GM18505 (cell line): ENCODE data around the gene PLSCR4.
"Not testable (repeated sequence)": the region's sequence is repeated elsewhere in the genome, so short reads cannot be mapped to it uniquely, and the experiment has no call there.

Source experiments
- ATAC-seq: cut with Tn5 transposase; IDR thresholded peaks from one replicate; pipeline ENCODE4 v1.9.1; 2021; ENCODE audit not compliant: unreplicated experiment
- POLR2A ChIP-seq: IDR thresholded peaks from 4 replicates; pipeline ENCODE4 v1.6.1; 2011; ENCODE audit warnings: borderline replicate concordance; ENCODE audit not compliant: insufficient read depth, insufficient read length; ENCODE audit errors: extremely low read depth

PLSCR4 gene

GRCh38 chr3:146268535-146269219 lies 17.8 kb upstream of the PLSCR4 start:
- no peak for ATAC-seq
- TF ChIP-seq POLR2A = no peak

- no peak for ATAC-seq
- no peak for TF ChIP-seq POLR2A
These were observed 14.8 kb upstream of the PLSCR4 start for GRCh38 chr3:146265720-146266119.

GRCh38 chr3:146262371-146263110 lies 11.6 kb upstream of the PLSCR4 start:
- ATAC-seq = no peak
- TF ChIP-seq POLR2A = no peak

GRCh38 chr3:146259880-146260589 lies 9.1 kb upstream of the PLSCR4 start:
- ATAC-seq = no peak
- no peak for TF ChIP-seq POLR2A

- TF ChIP-seq POLR2A = no peak
- ATAC-seq = no peak
These were observed 6.1 kb upstream of the PLSCR4 start for GRCh38 chr3:146256851-146257486.

- not testable (repeated sequence) for ATAC-seq
These were observed 1.5 kb upstream of the PLSCR4 start for GRCh38 chr3:146252445-146252844.

GRCh38 chr3:146249921-146250320 lies 984 bp downstream of the PLSCR4 start:
- TF ChIP-seq POLR2A = no peak
- ATAC-seq = no peak

GRCh38 chr3:146247911-146248310 lies 3.0 kb downstream of the PLSCR4 start:
- no peak for TF ChIP-seq POLR2A
- no peak for ATAC-seq

- no peak for TF ChIP-seq POLR2A
- no peak for ATAC-seq
These were observed 4.4 kb downstream of the PLSCR4 start for GRCh38 chr3:146246526-146246925.

- ATAC-seq = no peak
- TF ChIP-seq POLR2A = no peak
These were observed 7.3 kb downstream of the PLSCR4 start for GRCh38 chr3:146243559-146243958.

GRCh38 chr3:146241523-146242240 lies 9.2 kb downstream of the PLSCR4 start:
- TF ChIP-seq POLR2A = no peak
- ATAC-seq = no peak

- TF ChIP-seq POLR2A = no peak
- no peak for ATAC-seq
These were observed 17.4 kb downstream of the PLSCR4 start for GRCh38 chr3:146233487-146233886.

GRCh38 chr3:146227486-146227885 lies 23.4 kb downstream of the PLSCR4 start:
- ATAC-seq = no peak
- no peak for TF ChIP-seq POLR2A
